ENCODE measurements around the gene FBXL16.

The FBXL16 gene

DNA sequence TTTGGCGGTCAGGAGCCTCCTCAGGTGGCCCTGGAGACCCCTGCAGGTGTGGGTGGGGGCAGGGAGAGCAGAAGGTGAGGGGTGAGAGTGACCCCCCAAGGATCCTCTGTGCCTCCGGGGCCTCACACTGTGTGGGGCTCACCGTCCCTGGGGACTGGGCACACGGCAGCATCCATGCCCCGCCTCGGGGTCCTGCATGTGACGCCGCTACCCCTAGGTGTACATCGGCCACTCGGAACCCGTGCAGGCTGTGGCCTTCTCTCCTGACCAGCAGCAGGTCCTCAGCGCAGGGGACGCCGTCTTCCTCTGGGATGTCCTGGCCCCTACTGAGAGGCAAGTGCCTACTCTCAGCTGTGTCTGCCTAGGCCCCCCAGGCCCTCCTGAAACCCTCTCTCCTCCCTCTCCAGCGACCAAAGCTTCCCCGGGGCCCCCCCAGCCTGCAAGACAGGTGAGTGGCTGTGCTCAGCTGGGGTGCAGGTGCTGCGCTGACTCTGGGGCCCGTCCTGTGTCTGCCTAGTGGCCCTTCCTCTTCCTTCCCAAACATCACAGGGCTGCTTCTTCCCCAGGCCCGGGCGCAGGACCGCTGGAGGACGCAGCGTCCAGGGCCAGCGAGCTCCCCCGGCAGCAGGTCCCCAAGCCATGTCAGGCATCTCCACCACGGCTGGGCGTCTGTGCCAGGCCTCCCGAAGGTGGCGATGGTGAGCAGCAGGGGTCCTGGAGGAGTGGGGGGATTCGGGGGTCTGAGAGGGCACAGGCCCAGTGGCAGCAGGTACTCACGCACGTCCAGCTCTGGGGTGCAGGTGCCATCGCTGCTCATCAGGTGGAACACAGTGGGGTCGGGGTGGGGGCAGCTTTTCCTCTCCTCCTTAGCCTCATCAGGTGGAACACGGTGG, 46.7 kb downstream of the FBXL16 start:
- no peak for DNase-seq

DNA sequence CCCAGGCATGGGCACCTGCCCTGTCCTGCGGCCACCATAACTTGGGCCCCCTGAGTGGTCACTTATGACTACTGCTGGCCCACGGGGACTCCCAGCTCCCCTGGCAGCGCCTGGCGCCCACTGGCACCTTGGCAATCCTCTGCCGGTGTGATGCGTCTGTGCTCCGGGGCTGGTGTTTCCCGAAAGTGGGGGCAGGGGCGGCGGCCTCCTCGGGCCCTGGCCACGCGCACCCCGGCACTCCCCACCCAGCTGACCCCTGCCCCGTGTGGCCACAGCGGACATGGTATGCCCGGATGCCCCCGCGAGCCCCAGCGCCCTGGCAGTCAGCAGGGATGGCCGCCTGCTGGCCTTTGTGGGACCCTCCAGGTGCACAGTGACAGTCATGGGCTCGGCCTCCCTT, 48.1 kb downstream of the FBXL16 start:
- no peak for DNase-seq

DNA sequence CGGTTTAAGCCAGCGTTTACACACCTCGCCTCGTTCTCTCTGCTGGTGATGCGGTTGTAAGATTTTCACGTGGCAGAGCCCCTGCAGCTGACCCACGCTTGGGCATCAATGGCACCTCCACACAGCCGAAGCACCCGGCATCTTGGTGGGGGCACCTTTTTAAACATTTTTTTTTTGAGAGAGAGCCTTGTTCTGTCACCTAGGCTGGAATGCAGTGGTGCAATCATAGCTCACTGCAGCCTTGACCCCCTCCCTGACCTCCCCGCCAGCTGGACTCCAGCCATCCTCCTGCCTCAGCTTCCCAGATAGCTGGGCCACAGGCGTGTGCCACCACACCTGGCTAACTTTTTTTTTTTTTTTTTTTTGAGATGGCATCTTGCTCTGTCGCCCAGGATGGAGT, 51.6 kb downstream of the FBXL16 start:
- DNase-seq: no peak

DNA sequence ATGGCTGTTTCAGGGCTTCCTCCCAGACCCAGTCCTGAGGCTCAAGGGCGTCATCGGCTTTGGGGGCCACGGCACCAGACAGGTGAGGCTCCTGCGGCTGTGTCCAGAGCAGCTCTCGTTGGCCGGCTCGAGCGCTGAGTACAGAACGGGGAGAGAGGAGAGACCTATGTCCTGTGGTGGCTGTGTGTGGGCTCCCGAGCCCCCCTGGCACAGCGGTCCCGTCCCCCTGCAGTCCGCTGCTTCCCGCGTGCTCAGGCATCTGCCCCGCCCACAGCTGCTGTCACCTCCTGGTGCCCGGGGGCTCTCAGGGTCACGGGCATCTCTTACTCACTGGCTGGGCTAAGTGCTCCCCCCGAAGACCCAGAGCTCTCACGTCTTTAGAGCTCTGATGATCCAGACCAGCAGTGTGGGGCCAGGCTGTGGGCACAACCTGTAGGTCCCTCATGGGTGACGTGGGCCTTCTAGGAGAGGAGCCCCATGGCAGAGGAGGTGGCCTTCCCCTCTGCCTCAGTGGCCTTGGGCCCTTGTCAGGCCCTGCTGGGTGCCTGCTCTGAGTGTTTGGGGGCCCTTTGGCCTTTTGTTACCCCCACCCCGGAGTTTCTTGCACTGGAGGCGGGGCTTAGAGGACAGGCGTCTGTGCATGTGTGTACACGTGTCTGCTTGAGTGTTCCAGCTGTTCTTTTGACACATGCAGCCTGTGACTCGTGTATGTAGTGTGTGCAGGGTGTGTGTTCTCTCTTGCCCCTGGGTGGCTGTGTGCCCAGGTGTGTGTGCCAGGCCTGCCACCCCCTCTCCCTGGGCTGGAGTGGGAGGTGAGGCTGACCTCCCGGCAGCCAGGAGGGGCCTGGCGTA, 52.9 kb downstream of the FBXL16 start:
- DNase-seq: no peak

DNA sequence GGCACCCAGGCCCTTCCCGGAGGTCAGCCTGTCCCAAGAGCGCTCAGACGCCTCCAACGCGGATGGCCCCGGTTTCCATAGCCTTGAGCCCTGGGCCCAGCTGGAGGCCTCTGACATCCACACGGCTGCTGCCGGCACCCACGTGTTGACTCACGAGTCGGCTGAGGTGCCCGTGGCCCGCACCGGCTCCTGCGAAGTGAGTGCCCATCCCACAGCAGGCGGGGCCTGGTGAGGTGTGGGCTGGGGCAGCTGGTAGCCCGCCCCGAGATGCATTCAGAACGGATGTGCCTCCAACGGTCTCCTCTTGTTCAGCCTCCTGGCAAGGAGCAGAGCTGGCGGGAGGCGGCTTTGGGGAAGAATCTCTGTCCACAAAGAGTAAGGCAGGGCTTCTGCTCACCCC, 53.8 kb downstream of the FBXL16 start:
- DNase-seq: no peak

DNA sequence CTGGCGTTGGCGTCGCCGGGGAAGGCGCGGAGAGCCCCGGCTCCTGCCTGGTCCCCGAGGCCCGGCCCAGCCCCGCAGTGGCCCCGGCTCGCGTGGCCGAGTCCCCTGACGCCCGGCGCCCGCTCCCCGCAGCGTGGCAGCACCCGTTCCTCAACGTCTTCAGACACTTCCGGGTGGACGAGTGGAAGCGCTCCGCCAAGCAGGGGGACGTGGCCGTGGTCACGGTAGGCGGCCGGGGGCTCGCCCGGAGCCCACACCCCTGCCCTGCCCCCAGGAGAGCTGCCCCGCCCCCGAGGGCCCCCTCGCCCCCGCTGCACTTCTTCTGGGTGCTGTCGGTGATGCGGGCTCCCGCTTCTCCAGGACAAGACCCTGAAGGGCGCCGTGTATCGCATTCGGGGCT, 56.0 kb downstream of the FBXL16 start:
- DNase-seq: no peak

DNA sequence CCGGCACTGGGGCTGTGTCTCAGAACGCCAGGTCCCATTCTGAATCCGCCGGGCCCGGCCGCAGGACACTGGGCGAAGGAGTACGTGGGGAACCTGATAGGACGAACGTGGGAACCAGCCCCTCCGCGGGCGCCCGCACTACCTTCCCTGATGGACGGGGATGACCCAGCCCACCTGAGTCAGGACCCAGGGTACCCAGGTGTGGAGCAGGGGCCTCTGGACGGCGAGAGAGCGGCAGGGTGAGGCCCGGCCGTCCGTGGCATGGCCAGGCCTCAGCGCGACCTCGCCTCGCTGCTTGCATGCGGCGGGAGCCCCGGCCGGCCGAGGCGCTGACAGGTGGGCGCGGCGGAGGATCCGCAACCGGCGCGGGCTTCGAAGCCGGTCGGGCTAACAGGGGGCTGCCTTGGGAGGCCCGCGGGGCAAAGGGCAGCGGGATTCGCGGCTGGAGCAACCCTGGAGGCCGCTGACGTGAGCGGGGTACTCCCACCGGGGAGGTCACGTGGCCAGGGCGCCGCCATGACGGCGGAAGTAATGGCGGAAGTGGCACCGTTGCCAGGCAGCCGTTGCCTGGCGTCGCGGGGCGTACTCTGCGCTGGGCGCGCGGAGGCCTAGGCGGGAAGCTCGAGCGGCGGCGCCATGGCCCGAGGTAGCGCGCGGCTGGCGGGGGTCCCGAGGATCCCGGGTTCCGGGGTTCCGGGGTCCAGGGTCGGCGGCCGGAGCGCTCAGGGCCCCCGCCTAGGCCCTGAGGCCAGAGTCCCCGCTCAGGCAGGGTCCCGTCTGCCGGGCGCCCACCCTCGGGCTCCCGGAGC, 56.6 kb downstream of the FBXL16 start, which contains the start of gene WDR90:
Gene WDR90, plus strand, starts transcription at position 585 of the 809 bp plus-strand sequence. Its CDS starts 52 bp downstream, at position 637.
- peak; percentile 84 for DNase-seq

DNA sequence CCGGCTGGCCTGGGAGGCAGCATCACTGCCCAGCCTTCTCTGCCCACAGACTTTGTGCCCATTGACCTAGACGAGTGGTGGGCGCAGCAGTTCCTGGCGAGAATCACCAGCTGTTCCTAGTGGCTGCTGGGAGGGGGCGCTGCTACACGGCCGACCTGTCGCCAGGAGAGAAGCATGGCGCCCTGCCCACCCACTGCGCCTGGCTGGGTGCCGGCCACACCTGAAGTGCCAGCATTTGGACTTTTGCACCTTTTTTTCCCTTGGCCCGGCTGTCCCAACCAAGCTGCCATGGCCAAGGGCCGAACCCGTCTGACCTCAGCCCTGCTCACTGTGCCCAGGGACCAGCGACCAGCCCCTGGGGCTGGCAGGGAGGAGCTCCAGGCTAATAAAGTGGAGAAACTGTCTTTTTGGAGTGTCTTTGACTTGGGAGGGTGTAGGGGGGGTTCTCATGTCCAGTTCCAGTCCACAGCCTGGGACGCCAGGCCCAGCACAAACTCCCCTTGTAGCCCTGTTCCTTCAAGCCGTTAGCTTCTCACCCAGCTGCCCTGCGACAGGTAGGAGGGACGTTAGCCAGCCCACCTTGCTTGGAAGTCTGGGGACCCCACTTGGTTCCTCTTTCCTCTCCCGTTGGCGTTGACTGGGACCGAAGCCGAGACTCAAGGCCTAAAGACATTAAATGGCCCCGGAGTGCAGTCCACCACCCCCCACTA, 57.4 kb downstream of the FBXL16 start:
- peak; percentile 67 for DNase-seq

DNA sequence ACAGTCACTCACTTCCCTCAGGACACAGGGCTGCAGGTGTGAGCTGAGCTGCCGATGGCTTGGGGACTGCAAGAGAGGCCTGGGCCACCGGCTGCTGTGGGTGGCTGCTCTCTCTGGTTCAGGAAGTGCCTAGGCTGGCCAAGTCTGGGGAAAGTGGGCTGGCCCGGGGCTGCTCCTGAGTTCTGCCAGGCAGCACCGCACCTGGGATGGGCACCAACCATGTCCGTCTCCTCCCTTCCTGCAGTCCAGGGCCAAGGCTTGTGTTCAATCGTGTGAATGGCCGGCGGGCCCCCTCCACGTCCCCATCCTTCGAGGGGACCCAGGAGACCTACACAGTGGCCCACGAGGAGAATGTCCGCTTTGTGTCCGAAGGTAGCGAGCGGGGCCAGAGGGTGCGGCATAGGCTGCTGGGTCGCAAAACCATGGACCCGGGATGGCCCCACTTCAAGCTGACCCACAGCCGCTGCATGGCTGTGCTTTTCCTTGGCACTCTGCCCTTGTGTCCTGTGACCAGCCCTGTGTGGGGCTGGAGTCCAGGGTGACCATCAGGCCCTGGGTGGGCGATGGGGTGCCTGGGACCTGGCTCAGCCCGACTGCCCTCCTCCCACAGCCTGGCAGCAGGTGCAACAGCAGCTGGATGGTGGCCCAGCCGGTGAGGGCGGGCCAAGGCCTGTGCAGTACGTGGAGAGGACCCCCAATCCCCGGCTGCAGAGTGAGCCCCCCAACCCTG, 58.3 kb downstream of the FBXL16 start:
- DNase-seq: no peak

DNA sequence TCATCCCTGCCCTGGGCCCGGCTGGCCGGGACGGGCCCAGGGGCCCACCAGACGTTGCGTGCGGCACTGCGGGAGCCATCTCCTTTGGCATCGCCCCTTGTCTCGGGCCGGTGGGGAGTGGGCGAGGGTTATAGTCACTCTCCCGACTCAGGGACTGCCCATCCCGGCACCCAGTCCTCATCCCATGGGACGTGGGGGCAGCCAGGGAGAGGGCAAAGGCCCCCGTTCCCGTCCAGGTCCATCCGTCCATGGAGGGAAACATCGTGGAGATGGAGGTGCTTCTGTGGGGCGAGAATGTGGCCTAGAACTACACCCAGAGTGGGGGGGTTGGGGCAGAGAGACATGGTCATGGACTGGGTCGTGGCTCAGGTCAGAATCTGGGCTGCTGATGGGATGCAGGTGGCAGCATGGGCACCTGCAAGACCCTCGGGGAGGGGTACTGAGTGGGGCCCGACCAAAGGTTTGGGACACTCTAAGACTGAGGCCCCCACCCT, 58.9 kb downstream of the FBXL16 start:
- DNase-seq: no peak

DNA sequence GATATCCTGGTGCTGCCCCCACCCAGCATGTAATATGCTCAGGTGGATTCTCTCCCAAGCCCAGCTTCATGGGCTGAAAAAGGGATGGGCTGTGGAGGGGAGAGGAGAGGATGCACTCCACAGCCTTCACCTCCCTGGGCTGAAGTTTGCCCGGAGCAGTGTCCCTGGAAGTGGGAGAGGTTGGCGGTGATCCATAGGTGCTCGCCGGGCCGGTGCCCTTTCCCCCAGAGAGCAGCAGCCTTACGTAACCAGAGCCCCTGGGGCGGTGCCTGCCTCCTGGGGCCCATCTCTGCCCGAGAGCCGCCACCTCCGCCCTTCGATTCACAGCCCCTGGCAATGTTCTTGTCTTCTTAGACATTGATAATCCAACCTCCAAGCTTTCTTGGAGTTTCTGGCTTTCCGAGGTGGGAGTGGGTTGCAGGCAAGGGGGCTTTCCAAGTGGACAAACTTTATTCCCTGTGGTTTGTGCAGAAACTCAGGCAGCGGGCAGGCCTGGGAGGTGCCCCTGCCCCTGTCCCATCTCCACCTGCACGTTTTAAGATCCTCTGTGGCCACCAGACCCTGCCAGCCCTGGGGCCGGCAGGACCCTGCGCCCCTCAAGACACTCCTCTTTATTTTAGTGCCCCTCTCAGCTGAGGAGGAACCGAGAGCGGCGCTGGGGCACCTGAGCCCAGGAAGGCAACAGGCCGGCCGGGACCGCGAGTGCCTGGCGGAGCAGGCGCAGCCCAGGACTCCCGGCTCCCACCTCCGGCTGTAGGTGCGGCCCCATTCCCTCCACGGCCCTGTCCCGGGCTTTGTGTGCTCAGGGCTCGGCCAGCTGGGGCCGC, 59.5 kb downstream of the FBXL16 start:
- no peak for DNase-seq

DNA sequence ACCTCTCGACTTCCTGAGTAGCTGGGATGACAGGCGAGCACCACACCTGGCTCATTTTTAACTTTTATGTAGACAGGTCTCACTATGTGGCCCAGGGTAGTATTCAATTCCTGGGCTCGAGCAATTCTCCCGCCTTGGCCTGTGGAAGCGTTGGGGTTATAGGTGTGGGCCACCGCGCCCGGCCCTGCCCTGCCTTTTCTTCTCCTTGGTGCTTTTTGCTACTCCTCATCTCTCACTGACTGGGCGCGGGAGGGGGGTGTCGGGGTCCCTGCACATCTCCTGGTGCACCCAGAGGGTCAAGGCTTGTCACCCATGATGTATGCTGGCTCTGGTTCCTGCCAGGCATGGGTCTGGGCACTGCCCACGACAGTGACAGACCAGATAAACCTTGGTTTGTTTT, 61.0 kb downstream of the FBXL16 start:
- DNase-seq: no peak

DNA sequence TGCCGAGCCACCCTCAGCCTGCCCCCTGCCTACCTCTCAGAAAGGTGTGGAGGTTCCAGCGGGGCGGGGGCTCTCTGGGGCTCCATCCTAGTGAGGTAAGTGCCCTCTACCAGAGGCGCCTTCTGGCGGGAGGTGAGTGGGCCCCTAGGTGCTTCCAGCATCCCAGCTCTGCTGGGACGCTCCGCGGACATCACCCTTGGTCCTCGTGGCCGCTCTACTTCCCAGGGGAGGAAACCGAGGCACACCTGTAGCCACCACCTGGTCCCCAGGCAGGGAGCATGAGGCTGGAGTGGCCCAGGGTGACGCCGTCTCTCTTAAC, 62.6 kb downstream of the FBXL16 start:
- DNase-seq: no peak

Measured in KG1 (cell line).